HepG2 (cell line): ENCODE data around the gene BTRC. TPM values are rescaled to one million over a fixed set of nuclear protein-coding genes. Genes with fewer than 3 reads are reported as not detected.

ENCODE experiments used
- ATAC-seq: fragments of 200-7000 bp; cut with Tn5 transposase; 3 replicates; pipeline ENCODE4 v1.9.1; 2020; ENCODE audit warnings: mild to moderate bottlenecking, moderate library complexity
- BruUV-seq: library from RNA; stranded (reverse); fragments of 400-500 nt; replicated peaks from 2 replicates; lab custom pipeline; 2021; lab: Mats Ljungman, UMichigan
- CTCF ChIA-PET: fragments of 300-600 bp; formaldehyde crosslinking; extraction: SDS; loops from one replicate; lab custom pipeline; 2021; ENCODE audit warnings: low total read pairs, inconsistent platforms, low intra/inter-chr PET ratio; lab: Yijun Ruan, JAX
- POLR2A ChIA-PET: fragments of 350-600 bp; sonication (Branson Sonifier 250); formaldehyde crosslinking; loops from one replicate; lab custom pipeline; 2020; ENCODE audit warnings: antibody characterized with exemption, inconsistent platforms; lab: Yijun Ruan, JAX
- DNase-seq: peaks from one replicate; pipeline ENCODE4 v3.0.0-alpha.2; 2015; ENCODE audit warnings: low spot score
- FAIRE-seq: peaks from 3 replicates; lab custom pipeline; 2011; peaks lifted over from hg19 to GRCh38; lab: Jason Lieb, UNC
- H2AFZ ChIP-seq: one replicate; pipeline ENCODE4 v1.6.1; 2011; ENCODE audit warnings: low read length, inconsistent platforms
- H3K27ac ChIP-seq: fragments of 300-600 bp; 3 replicates; pipeline ENCODE4 v1.8.0; 2011; ENCODE audit warnings: mixed run types, mild to moderate bottlenecking, mixed read lengths, low read length, inconsistent platforms; ENCODE audit not compliant: insufficient read depth; ENCODE audit errors: extremely low read length
- H3K27me3 ChIP-seq, 2 experiments: fragments of 200-600 bp in 1 of 2; 2 replicates in 1 of 2; 3 replicates in 1 of 2; pipeline versions ENCODE4 v1.6.0 to v1.8.0; 2011; ENCODE audit warnings: low read length in 2 of 2, mild to moderate bottlenecking in 2 of 2, moderate library complexity in 2 of 2, inconsistent platforms in 1 of 2; ENCODE audit not compliant: insufficient read depth in 2 of 2, control insufficient read depth in 1 of 2
- H3K36me3 ChIP-seq, 2 experiments: fragments of 200-600 bp in 1 of 2; replicated peaks in 1 of 2; 2 replicates in 1 of 2; 3 replicates in 1 of 2; pipeline versions ENCODE4 v1.5.1 to v1.8.0; 2011; ENCODE audit warnings: low read length in 2 of 2, inconsistent platforms in 1 of 2; ENCODE audit not compliant: insufficient read depth in 2 of 2, control insufficient read depth in 1 of 2
- H3K4me1 ChIP-seq: 2 replicates; pipeline ENCODE4 v1.5.1; 2012; ENCODE audit warnings: low read length, inconsistent platforms; ENCODE audit not compliant: insufficient read depth
- H3K4me2 ChIP-seq: 2 replicates; pipeline ENCODE4 v1.6.0; 2011; ENCODE audit warnings: low read depth, low read length, inconsistent platforms
- H3K4me3 ChIP-seq, 3 experiments: fragments of 200-600 bp in 1 of 3; sonication (generic), shearing (Covaris generic) in 1 of 3; replicated peaks in 1 of 3; 2 replicates each; pipeline ENCODE4 v1.5.1; 2011 to 2016; ENCODE audit warnings: low read length in 3 of 3, inconsistent platforms in 2 of 3, low read depth in 2 of 3, mild to moderate bottlenecking in 2 of 3, control low read depth in 1 of 3, mixed read lengths in 1 of 3; ENCODE audit not compliant: insufficient read depth in 1 of 3
- H3K79me2 ChIP-seq: one replicate; pipeline ENCODE4 v1.6.1; 2011; ENCODE audit warnings: low read length, inconsistent platforms; ENCODE audit not compliant: insufficient read depth
- H3K9ac ChIP-seq: 2 replicates; pipeline ENCODE4 v1.6.0; 2011; ENCODE audit warnings: mild to moderate bottlenecking, low read depth, low read length, inconsistent platforms; ENCODE audit not compliant: insufficient read depth
- H3K9me3 ChIP-seq: 2 replicates; pipeline ENCODE4 v1.5.1; 2012; ENCODE audit warnings: mild to moderate bottlenecking, low read length
- H4K20me1 ChIP-seq: 2 replicates; pipeline ENCODE4 v1.6.0; 2011; ENCODE audit warnings: inconsistent platforms, mild to moderate bottlenecking, low read length, moderate library complexity; ENCODE audit not compliant: insufficient read depth
- ATRX ChIP-seq: sonication (generic); formaldehyde crosslinking; IDR thresholded peaks from 2 replicates; pipeline ENCODE4 v1.4.0; 2020; ENCODE audit warnings: missing genetic modification reagents, borderline replicate concordance
- DBP ChIP-seq: sonication (generic); formaldehyde crosslinking; IDR thresholded peaks from 2 replicates; pipeline ENCODE4 v1.4.0; 2020; ENCODE audit warnings: missing genetic modification reagents; ENCODE audit errors: not compliant biosample characterization
- FOXA3 ChIP-seq: IDR thresholded peaks from 2 replicates; pipeline ENCODE4 v1.6.1; 2016; ENCODE audit warnings: missing genetic modification reagents, missing compliant biosample characterization
- IKZF4 ChIP-seq: sonication (generic); formaldehyde crosslinking; IDR thresholded peaks from 2 replicates; pipeline ENCODE4 v1.5.1; 2020; ENCODE audit warnings: borderline replicate concordance, mild to moderate bottlenecking, low read depth, missing genetic modification reagents; ENCODE audit errors: not compliant biosample characterization
- MIER2 ChIP-seq: IDR thresholded peaks from 2 replicates; pipeline ENCODE4 v1.6.1; 2016; ENCODE audit warnings: missing biosample characterization, missing genetic modification reagents
- PRPF4 ChIP-seq: fragments of 200-400 bp; formaldehyde crosslinking; IDR thresholded peaks from 2 replicates; pipeline ENCODE4 v1.6.1; 2016; ENCODE audit warnings: low read length, low read depth; ENCODE audit not compliant: poor library complexity, severe bottlenecking
- RBAK ChIP-seq: sonication (generic); formaldehyde crosslinking; IDR thresholded peaks from 2 replicates; pipeline ENCODE4 v1.5.1; 2020; ENCODE audit warnings: mild to moderate bottlenecking, missing genetic modification reagents
- REXO4 ChIP-seq: sonication (generic); formaldehyde crosslinking; IDR thresholded peaks from 2 replicates; pipeline ENCODE4 v1.8.0; 2022; ENCODE audit warnings: missing genetic modification reagents, mild to moderate bottlenecking, borderline replicate concordance
- TSC22D2 ChIP-seq: sonication (generic); formaldehyde crosslinking; IDR thresholded peaks from 2 replicates; pipeline ENCODE4 v1.5.1; 2020; ENCODE audit warnings: missing genetic modification reagents, mild to moderate bottlenecking, borderline replicate concordance
- ZBTB20 ChIP-seq: sonication (generic); formaldehyde crosslinking; IDR thresholded peaks from 2 replicates; pipeline ENCODE4 v1.8.1; 2023; ENCODE audit warnings: missing genetic modification reagents, low read depth, mild to moderate bottlenecking, borderline replicate concordance
- ZNF354B ChIP-seq: sonication (generic); formaldehyde crosslinking; IDR thresholded peaks from 2 replicates; pipeline ENCODE4 v1.8.0; 2022; ENCODE audit warnings: mild to moderate bottlenecking, missing genetic modification reagents
- ZNF549 ChIP-seq: sonication (generic); formaldehyde crosslinking; IDR thresholded peaks from 2 replicates; pipeline ENCODE4 v1.5.0; 2020; ENCODE audit warnings: missing genetic modification reagents
- ZNF674 ChIP-seq: sonication (generic); formaldehyde crosslinking; IDR thresholded peaks from 2 replicates; pipeline ENCODE4 v1.5.0; 2020; ENCODE audit warnings: low read depth, mild to moderate bottlenecking, missing genetic modification reagents
- ZNF691 ChIP-seq: sonication (generic); formaldehyde crosslinking; IDR thresholded peaks from 2 replicates; pipeline ENCODE4 v1.4.0; 2020; ENCODE audit warnings: missing genetic modification reagents, low read depth, mild to moderate bottlenecking, borderline replicate concordance
- ZNF713 ChIP-seq: sonication (generic); formaldehyde crosslinking; IDR thresholded peaks from 2 replicates; pipeline ENCODE4 v1.4.0; 2020; ENCODE audit warnings: mild to moderate bottlenecking, missing genetic modification reagents
- ZNF746 ChIP-seq: sonication (generic); formaldehyde crosslinking; IDR thresholded peaks from 2 replicates; pipeline ENCODE4 v1.8.0; 2022; ENCODE audit warnings: mild to moderate bottlenecking, missing genetic modification reagents
- WGBS: methylation state at CpG from one replicate; pipeline ENCODE4 v1.1.6; 2017; ENCODE audit warnings: low lambda C conversion rate; 5-methylcytosine and 5-hydroxymethylcytosine counted together
- in situ Hi-C: cut with HindIII; loops from 2 replicates; pipeline ENCODE4 v1.10.0; 2017; ENCODE audit warnings: low pct_unique_long_range_greater_than_20kb; ENCODE audit not compliant: extremely low pct_ligation_motif_present
- intact Hi-C: fragments of 100-400 bp; cut with micrococcal nuclease; formaldehyde crosslinking; loops from one replicate; pipeline ENCODE4 v1.10.0; 2022; ENCODE audit not compliant: unreplicated experiment
- polyA plus RNA-seq, 8 experiments: library from polyadenylated mRNA; depleted of rRNA in 3 of 8; stranded (reverse) in 7 of 8; unstranded in 1 of 8; fragments of >200 nt; fragmentation: Illumina TruSeq in 4 of 8; extraction: Trizol in 4 of 8; gene quantifications; 2 replicates each; pipeline versions ENCODE4 v1.2.1 to v1.2.3, GENCODE V29; 2011 to 2016; ENCODE audit warnings: low read depth in 4 of 8, missing spikeins in 1 of 8, mixed read lengths in 1 of 8; ENCODE audit not compliant: insufficient read depth in 1 of 8
- total RNA-seq, 5 experiments: library from RNA; depleted of rRNA; stranded (reverse); fragments of >200 nt; fragmentation: Illumina TruSeq; extraction: Trizol; gene quantifications; 2 replicates each; pipeline ENCODE4 v1.2.3, GENCODE V29; 2016; ENCODE audit warnings: low read depth in 1 of 5
- TF ChIP-seq, protein P1 (sequence below): sonication (generic); formaldehyde crosslinking; IDR thresholded peaks from 2 replicates; pipeline ENCODE4 v1.5.1; 2020; ENCODE audit warnings: mild to moderate bottlenecking, missing genetic modification reagents
- TF ChIP-seq, protein P2 (sequence below): sonication (generic); formaldehyde crosslinking; conservative IDR thresholded peaks from 2 replicates; pipeline ENCODE4 v1.4.0; 2020; ENCODE audit warnings: missing genetic modification reagents

BTRC gene
- total and polyA plus RNA-seq, 2 of the 13 experiments (the other 11 are each of a cell fraction or from before 2014, with no cell fraction given) = 12.0 to 14.4 TPM

DNA sequence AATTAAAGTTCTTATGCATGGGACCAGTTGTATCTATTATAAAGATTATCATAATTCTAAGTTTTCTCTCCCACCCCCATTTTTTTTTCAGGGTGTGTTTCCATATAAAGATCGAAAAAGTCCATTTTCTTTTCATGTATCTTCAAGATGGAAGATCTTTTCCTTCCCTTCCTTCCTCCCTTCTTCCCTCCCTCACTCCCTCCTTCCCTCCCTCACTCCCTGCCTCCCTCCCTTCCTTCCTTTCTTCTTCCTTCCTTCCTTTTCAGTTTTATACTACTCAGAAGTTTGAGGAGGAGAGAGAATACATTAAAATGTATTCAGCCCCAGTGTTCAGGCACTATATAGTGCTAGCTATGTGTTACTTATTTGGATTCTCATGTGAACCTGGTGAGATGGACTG, 136.1 kb downstream of the BTRC start:
- in situ Hi-C loops (no loop called here), intact Hi-C loops (no loop called here)
- Histone ChIP-seq H3K9ac (no peak overlapping the region), H2AFZ (no peak overlapping the region), H3K79me2 (no peaks in the 10 kb centered on the region), H4K20me1 (no peaks in the 10 kb centered on the region), H3K36me3 (no peaks in the 10 kb centered on the region), H3K4me3 (no peak overlapping the region), H3K4me2 (no peak overlapping the region), H3K4me1 (peaks cover 59% of the 10 kb centered on the region), H3K27me3 (no peaks in the 10 kb centered on the region), H3K27ac (no peak overlapping the region), H3K9me3 (no peaks in the 10 kb centered on the region)
- POLR2A ChIA-PET = no interaction called here
- no peak for ATAC-seq
- no peak for FAIRE-seq
- no peak for DNase-seq
- CTCF ChIA-PET = no interaction called here
- WGBS = 93% methylated on average over 1 of the region's 1 CpG
- BruUV-seq = no TSS peak
- TF ChIP-seq ZNF746 (no peak), TSC22D2 (CRISPR knock-in tag) (no peak), MIER2 (CRISPR knock-in tag) (no peak), PRPF4 (no peak), ZNF691 (no peak), ZNF354B (no peak), RBAK (no peak), DBP (CRISPR knock-in tag) (no peak), ZNF549 (CRISPR knock-in tag) (no peak), ATRX (CRISPR knock-in tag) (no peak), IKZF4 (CRISPR knock-in tag) (no peak), REXO4 (no peak), ZBTB20 (CRISPR knock-in tag) (no peak), ZNF713 (CRISPR knock-in tag) (no peak), FOXA3 (CRISPR knock-in tag) (no peak), ZNF674 (no peak)
- TF ChIP-seq, protein P1, sequence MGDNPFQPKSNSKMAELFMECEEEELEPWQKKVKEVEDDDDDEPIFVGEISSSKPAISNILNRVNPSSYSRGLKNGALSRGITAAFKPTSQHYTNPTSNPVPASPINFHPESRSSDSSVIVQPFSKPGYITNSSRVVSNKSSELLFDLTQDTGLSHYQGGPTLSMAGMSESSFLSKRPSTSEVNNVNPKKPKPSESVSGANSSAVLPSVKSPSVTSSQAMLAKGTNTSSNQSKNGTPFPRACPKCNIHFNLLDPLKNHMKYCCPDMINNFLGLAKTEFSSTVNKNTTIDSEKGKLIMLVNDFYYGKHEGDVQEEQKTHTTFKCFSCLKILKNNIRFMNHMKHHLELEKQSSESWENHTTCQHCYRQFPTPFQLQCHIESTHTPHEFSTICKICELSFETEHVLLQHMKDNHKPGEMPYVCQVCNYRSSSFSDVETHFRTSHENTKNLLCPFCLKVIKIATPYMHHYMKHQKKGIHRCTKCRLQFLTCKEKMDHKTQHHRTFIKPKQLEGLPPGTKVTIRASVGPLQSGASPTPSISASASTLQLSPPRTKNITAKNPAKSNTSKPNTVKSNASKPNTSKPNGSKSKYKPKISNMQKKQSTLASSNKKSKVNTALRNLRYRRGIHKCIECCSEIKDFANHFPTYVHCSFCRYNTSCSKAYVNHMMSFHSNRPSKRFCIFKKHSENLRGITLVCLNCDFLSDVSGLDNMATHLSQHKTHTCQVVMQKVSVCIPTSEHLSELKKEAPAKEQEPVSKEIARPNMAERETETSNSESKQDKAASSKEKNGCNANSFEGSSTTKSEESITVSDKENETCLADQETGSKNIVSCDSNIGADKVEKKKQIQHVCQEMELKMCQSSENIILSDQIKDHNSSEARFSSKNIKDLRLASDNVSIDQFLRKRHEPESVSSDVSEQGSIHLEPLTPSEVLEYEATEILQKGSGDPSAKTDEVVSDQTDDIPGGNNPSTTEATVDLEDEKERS (CRISPR knock-in tag) = no peak
- TF ChIP-seq, protein P2, sequence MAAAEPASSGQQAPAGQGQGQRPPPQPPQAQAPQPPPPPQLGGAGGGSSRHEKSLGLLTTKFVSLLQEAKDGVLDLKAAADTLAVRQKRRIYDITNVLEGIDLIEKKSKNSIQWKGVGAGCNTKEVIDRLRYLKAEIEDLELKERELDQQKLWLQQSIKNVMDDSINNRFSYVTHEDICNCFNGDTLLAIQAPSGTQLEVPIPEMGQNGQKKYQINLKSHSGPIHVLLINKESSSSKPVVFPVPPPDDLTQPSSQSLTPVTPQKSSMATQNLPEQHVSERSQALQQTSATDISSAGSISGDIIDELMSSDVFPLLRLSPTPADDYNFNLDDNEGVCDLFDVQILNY (CRISPR knock-in tag) = no peak
